ENCODE data around the gene EEFSEC.

The EEFSEC gene

DNA sequence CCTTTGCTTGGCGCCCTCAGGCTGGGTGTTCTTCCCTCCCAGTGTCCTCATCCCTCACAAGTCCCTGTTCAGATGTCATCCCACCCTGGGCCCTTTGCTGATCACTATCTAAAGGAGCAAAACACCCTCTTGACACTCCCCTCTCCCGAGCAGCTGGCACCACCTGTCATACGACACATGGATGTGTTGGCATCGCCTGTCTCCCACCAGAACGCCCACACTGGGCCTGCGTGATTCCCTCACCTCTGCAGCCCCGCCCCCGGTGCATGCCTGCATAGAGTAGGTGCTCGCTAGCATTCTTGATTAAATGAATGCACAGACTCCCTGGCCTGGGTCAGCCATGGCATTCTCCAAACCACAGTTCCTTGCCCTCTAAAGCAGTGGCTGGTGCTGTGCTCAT lies 237.6 kb downstream of the EEFSEC start:
- TF ChIP-seq, protein P1, sequence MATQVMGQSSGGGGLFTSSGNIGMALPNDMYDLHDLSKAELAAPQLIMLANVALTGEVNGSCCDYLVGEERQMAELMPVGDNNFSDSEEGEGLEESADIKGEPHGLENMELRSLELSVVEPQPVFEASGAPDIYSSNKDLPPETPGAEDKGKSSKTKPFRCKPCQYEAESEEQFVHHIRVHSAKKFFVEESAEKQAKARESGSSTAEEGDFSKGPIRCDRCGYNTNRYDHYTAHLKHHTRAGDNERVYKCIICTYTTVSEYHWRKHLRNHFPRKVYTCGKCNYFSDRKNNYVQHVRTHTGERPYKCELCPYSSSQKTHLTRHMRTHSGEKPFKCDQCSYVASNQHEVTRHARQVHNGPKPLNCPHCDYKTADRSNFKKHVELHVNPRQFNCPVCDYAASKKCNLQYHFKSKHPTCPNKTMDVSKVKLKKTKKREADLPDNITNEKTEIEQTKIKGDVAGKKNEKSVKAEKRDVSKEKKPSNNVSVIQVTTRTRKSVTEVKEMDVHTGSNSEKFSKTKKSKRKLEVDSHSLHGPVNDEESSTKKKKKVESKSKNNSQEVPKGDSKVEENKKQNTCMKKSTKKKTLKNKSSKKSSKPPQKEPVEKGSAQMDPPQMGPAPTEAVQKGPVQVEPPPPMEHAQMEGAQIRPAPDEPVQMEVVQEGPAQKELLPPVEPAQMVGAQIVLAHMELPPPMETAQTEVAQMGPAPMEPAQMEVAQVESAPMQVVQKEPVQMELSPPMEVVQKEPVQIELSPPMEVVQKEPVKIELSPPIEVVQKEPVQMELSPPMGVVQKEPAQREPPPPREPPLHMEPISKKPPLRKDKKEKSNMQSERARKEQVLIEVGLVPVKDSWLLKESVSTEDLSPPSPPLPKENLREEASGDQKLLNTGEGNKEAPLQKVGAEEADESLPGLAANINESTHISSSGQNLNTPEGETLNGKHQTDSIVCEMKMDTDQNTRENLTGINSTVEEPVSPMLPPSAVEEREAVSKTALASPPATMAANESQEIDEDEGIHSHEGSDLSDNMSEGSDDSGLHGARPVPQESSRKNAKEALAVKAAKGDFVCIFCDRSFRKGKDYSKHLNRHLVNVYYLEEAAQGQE (IDR thresholded peaks at IDR 0.05; ENCODE audit: insufficient replicate concordance, low read depth): no peak
- TF ChIP-seq POLR2AphosphoS5 (IDR thresholded peaks at IDR 0.05; ENCODE audit: low read depth) (no peak), SPI1 (IDR thresholded peaks at IDR 0.05; ENCODE audit: borderline replicate concordance, low read depth) (no peak), GABPA (IDR thresholded peaks at IDR 0.05; ENCODE audit: low read depth) (no peak)
- TF ChIP-seq, protein P2, sequence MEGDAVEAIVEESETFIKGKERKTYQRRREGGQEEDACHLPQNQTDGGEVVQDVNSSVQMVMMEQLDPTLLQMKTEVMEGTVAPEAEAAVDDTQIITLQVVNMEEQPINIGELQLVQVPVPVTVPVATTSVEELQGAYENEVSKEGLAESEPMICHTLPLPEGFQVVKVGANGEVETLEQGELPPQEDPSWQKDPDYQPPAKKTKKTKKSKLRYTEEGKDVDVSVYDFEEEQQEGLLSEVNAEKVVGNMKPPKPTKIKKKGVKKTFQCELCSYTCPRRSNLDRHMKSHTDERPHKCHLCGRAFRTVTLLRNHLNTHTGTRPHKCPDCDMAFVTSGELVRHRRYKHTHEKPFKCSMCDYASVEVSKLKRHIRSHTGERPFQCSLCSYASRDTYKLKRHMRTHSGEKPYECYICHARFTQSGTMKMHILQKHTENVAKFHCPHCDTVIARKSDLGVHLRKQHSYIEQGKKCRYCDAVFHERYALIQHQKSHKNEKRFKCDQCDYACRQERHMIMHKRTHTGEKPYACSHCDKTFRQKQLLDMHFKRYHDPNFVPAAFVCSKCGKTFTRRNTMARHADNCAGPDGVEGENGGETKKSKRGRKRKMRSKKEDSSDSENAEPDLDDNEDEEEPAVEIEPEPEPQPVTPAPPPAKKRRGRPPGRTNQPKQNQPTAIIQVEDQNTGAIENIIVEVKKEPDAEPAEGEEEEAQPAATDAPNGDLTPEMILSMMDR (IDR thresholded peaks at IDR 0.05; ENCODE audit: insufficient read depth, low read length): no peak
- Histone ChIP-seq H3K27me3 (ENCODE audit: insufficient read depth, poor library complexity, severe bottlenecking) (no peaks in the 10 kb centered on the region), H3K4me3 (replicated peaks; ENCODE audit: insufficient read depth, low read length) (no peak overlapping the region), H3K27ac (replicated peaks) (no peak overlapping the region)
- no peak for DNase-seq (ENCODE audit: low read depth in 1 of 2, low spot score in 1 of 2)

DNA sequence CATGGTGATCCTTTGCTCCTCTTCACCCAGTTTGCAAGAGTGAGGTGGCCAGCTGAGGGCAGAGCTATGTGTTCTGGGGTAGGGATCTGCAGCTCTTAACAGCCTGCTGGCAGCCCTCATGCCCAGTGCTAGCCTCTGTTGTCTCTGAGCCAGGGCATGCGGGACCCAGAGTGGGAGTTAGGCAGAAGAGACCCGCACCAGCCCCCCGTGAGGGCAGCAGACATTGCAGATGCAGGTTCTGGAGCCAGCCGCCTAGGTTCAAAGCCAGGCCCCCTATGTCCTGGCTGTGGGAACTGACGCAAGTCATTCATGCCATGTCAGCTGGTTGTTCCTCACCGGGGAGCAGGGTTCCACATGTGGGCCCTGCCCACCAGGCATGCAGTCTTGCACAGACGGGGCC lies 238.7 kb downstream of the EEFSEC start:
- Histone ChIP-seq H3K27ac (replicated peaks) (no peak overlapping the region), H3K4me3 (replicated peaks; ENCODE audit: insufficient read depth, low read length) (no peak overlapping the region), H3K27me3 (ENCODE audit: insufficient read depth, poor library complexity, severe bottlenecking) (no peaks in the 10 kb centered on the region)
- no peak for TF ChIP-seq POLR2AphosphoS5 (IDR thresholded peaks at IDR 0.05; ENCODE audit: low read depth)
- TF ChIP-seq GABPA (IDR thresholded peaks at IDR 0.05; ENCODE audit: low read depth): no peak
- TF ChIP-seq, protein P2 (IDR thresholded peaks at IDR 0.05; ENCODE audit: insufficient read depth, low read length): no peak
- TF ChIP-seq SPI1 (IDR thresholded peaks at IDR 0.05; ENCODE audit: borderline replicate concordance, low read depth): no peak
- TF ChIP-seq, protein P1 (IDR thresholded peaks at IDR 0.05; ENCODE audit: insufficient replicate concordance, low read depth): no peak
- DNase-seq (ENCODE audit: low read depth in 1 of 2, low spot score in 1 of 2): no peak

DNA sequence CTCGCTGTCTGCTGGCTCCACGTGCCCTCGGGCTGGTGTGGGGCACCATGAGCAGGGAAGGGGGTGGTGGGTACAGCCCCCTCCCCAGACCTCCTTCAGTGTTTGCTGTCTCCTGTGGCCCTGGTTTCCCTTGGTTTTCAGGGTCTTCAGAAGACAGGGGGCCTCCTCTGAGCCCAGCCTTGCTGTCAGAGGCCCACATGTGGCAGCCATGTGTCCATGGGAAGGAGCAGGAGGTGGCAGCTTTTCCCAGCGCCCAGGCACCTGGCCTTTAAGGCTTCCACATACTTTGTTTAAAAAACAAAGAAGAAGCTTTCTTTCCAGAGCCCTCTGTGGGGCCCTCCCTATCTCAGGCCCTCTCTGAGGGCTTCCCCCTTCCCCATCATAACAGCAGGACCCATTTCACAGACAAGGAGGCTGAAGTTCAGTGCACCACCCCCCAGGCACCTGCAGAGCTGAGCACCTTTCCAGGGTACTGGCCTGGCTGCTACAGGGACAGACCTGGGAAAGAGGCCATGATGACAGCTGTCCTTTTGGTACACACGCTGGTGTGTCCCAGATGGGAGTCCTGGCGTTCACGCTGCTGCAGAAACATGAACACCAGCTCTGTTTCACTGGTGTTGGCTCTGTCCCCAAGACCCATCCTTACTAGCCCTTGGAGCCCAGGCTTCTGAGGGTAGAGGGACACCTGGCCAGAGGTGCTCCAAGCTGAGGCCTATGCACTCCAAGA lies 239.7 kb downstream of the EEFSEC start:
- TF ChIP-seq SPI1 (IDR thresholded peaks at IDR 0.05; ENCODE audit: borderline replicate concordance, low read depth) (no peak), GABPA (IDR thresholded peaks at IDR 0.05; ENCODE audit: low read depth) (no peak), POLR2AphosphoS5 (IDR thresholded peaks at IDR 0.05; ENCODE audit: low read depth) (no peak)
- TF ChIP-seq, protein P1 (IDR thresholded peaks at IDR 0.05; ENCODE audit: insufficient replicate concordance, low read depth): no peak
- TF ChIP-seq, protein P2 (IDR thresholded peaks at IDR 0.05; ENCODE audit: insufficient read depth, low read length): no peak
- Histone ChIP-seq H3K27ac (replicated peaks) (no peak overlapping the region), H3K4me3 (replicated peaks; ENCODE audit: insufficient read depth, low read length) (no peak overlapping the region), H3K27me3 (ENCODE audit: insufficient read depth, poor library complexity, severe bottlenecking) (no peaks in the 10 kb centered on the region)
- no peak for DNase-seq (ENCODE audit: low read depth in 1 of 2, low spot score in 1 of 2)

Data from HL-60 (cell line).